AG04450 (cell line): ENCODE data around the gene RCAN2. TPM values are rescaled to one million over a fixed set of nuclear protein-coding genes. Genes with fewer than 3 reads are reported as not detected.

Experiments
- CTCF ChIA-PET: fragments of 300-600, 350-600 bp; formaldehyde crosslinking; extraction: SDS; loops from one replicate; lab custom pipeline; 2022; ENCODE audit warnings: antibody characterized with exemption, inconsistent platforms; lab: Charles Lee
- POLR2A ChIA-PET: fragments of 350-600 bp; formaldehyde crosslinking; extraction: SDS; loops from one replicate; lab custom pipeline; 2021; ENCODE audit warnings: antibody characterized with exemption, inconsistent platforms; lab: Yijun Ruan, JAX
- DNase-seq: peaks from one replicate; pipeline ENCODE4 v3.0.0-alpha.2; 2011; ENCODE audit warnings: low read depth, low spot score
- H3K27ac ChIP-seq: one replicate; pipeline ENCODE4 v1.5.1; 2012; ENCODE audit warnings: low read depth, low read length, control low read depth
- H3K27me3 ChIP-seq: one replicate; pipeline ENCODE4 v1.6.0; 2012; ENCODE audit warnings: low read length; ENCODE audit not compliant: control insufficient read depth, insufficient read depth
- H3K4me3 ChIP-seq: 2 replicates; pipeline ENCODE4 v1.5.1; 2011; ENCODE audit warnings: mild to moderate bottlenecking, low read depth, low read length, control low read depth
- H3K9me3 ChIP-seq: 2 replicates; pipeline ENCODE4 v1.5.1; 2012; ENCODE audit warnings: low read length; ENCODE audit not compliant: control insufficient read depth, insufficient read depth
- polyA plus RNA-seq: library from polyadenylated mRNA; depleted of rRNA; stranded (reverse); fragments of >200 nt; gene quantifications from 2 replicates; pipeline ENCODE4 v1.2.3, GENCODE V29; 2011
- TF ChIP-seq, protein P1 (sequence below): IDR thresholded peaks from 2 replicates; pipeline ENCODE4 v1.5.1; 2011; ENCODE audit warnings: low read depth, low read length, control low read depth, inconsistent platforms

Gene RCAN2
- polyA plus RNA-seq, 1 experiment: 0.11 TPM

DNA sequence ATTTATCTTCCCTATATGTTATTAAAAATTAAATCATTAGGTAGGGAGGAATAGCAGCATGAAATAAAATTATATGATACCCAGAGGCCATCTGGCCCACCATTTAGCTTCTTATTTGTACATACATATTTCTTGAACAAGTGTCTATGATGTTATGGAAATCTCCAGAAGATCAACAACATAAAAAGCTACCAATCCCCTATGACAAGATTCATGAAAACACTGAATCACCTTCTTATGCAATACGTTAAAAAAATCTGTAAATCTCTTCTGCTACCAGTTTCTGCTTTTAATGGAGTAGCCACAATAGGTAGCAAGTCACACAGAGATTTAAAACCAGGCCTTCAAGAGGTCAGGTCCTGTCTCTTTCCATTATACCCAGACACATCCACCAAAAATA is 194.7 kb downstream of the RCAN2 start:
- H3K27ac ChIP-seq: no peak overlapping the region
- no peak overlapping the region for H3K4me3 ChIP-seq
- DNase-seq: no peak
- POLR2A ChIA-PET: no interaction called here
- no peaks in the 10 kb centered on the region for H3K27me3 ChIP-seq
- CTCF ChIA-PET: no interaction called here
- no peaks in the 10 kb centered on the region for H3K9me3 ChIP-seq
- TF ChIP-seq, protein P1, sequence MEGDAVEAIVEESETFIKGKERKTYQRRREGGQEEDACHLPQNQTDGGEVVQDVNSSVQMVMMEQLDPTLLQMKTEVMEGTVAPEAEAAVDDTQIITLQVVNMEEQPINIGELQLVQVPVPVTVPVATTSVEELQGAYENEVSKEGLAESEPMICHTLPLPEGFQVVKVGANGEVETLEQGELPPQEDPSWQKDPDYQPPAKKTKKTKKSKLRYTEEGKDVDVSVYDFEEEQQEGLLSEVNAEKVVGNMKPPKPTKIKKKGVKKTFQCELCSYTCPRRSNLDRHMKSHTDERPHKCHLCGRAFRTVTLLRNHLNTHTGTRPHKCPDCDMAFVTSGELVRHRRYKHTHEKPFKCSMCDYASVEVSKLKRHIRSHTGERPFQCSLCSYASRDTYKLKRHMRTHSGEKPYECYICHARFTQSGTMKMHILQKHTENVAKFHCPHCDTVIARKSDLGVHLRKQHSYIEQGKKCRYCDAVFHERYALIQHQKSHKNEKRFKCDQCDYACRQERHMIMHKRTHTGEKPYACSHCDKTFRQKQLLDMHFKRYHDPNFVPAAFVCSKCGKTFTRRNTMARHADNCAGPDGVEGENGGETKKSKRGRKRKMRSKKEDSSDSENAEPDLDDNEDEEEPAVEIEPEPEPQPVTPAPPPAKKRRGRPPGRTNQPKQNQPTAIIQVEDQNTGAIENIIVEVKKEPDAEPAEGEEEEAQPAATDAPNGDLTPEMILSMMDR: no peak

DNA sequence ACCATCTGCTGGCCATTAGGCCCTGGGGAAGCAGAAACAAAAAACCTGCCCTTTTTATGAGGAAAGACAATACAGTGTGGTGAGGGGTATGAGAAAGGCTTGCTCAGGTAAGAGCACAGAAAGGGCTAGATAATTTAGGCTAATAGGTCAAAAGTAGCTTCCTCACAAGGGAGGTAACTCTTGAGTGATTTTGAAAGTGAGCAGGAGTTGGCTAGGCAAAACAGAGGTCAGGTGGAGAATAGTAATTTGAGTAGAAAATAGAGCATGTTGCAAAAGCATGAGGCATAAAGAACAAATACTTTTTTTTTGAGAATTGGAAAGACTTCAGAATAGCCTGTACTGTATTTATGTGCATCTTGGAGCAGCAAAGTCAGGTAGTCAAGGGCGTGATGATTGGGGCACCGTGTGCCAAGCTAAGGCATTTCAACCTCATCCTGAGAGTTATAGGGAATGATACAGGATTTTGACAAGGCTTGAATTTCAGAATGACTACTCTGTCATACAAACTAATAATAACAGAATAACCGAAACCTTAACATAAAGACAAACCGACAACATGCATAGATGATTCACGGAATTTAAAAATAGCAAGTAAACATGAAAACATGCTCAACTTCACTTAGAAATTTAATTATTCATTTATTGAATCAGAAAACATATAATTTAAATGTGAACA is 197.5 kb downstream of the RCAN2 start:
- POLR2A ChIA-PET: no interaction called here
- H3K4me3 ChIP-seq: no peak overlapping the region
- no peaks in the 10 kb centered on the region for H3K9me3 ChIP-seq
- TF ChIP-seq, protein P1: no peak
- H3K27ac ChIP-seq: no peak overlapping the region
- CTCF ChIA-PET: no interaction called here
- no peaks in the 10 kb centered on the region for H3K27me3 ChIP-seq
- no peak for DNase-seq

GRCh38 chr6:46291880-46292279 is 199.4 kb downstream of the RCAN2 start:
- CTCF ChIA-PET: interaction anchor here (0.7 kb wide), 1 partner anchor 202 kb away, joined by 3 read pairs; no protein-coding TSS in a partner anchor
- POLR2A ChIA-PET: no interaction called here
- Histone ChIP-seq H3K27me3 (no peaks in the 10 kb centered on the region), H3K4me3 (no peak overlapping the region), H3K27ac (no peak overlapping the region), H3K9me3 (no peaks in the 10 kb centered on the region)
- TF ChIP-seq, protein P1: no peak
- DNase-seq: no peak

- TF ChIP-seq, protein P1: no peak
- Histone ChIP-seq H3K9me3 (no peaks in the 10 kb centered on the region), H3K27ac (no peak overlapping the region), H3K4me3 (no peak overlapping the region), H3K27me3 (no peaks in the 10 kb centered on the region)
- no peak for DNase-seq
- ChIA-PET CTCF (interaction anchor here (0.7 kb wide), 1 partner anchor 10 kb away, joined by 3 read pairs; no protein-coding TSS in a partner anchor), POLR2A (no interaction called here)
Observed at GRCh38 chr6:46291275-46291633, 200.0 kb downstream of the RCAN2 start.

- POLR2A ChIA-PET: no interaction called here
- no peak overlapping the region for H3K27ac ChIP-seq
- no peak overlapping the region for H3K4me3 ChIP-seq
- TF ChIP-seq, protein P1: no peak
- no peak for DNase-seq
- H3K27me3 ChIP-seq: no peaks in the 10 kb centered on the region
- no peaks in the 10 kb centered on the region for H3K9me3 ChIP-seq
- CTCF ChIA-PET: interaction anchor here (0.7 kb wide), 1 partner anchor 10 kb away, joined by 3 read pairs; no protein-coding TSS in a partner anchor
Observed at GRCh38 chr6:46290421-46291274, 200.6 kb downstream of the RCAN2 start.
